SU-DHL-6 (cell line): ENCODE results near the gene SPOCD1.
A peak's percentile ranks its signal among the peaks of the same experiment; 100 is the strongest.

Experiments used
- H2AFZ ChIP-seq: fragments of 200-600 bp; sonication (generic); 2 replicates; pipeline ENCODE4 v1.6.1; 2014; ENCODE audit warnings: low read depth, mild to moderate bottlenecking, moderate library complexity, mixed read lengths, antibody characterized with exemption, low read length; ENCODE audit not compliant: severe bottlenecking
- H3F3A ChIP-seq: fragments of 200-600 bp; shearing (Covaris generic); 2 replicates; pipeline ENCODE4 v1.6.0; 2016; ENCODE audit warnings: antibody characterized with exemption, mild to moderate bottlenecking; ENCODE audit not compliant: insufficient read depth
- H3K27ac ChIP-seq: fragments of 200-600 bp; sonication (generic); 2 replicates; pipeline ENCODE4 v1.5.1; 2016; ENCODE audit warnings: low read depth, mild to moderate bottlenecking, low read length, moderate library complexity, mixed read lengths
- H3K27me3 ChIP-seq: fragments of 200-600 bp; sonication (generic), shearing (Covaris generic); 2 replicates; pipeline ENCODE4 v1.6.0; 2014; ENCODE audit warnings: mild to moderate bottlenecking, low read length
- H3K36me3 ChIP-seq: fragments of 200-600 bp; sonication (generic); 2 replicates; pipeline ENCODE4 v1.6.1; 2014; ENCODE audit warnings: mild to moderate bottlenecking, low read length, mixed read lengths
- H3K4me2 ChIP-seq: fragments of 300-600, 200-600 bp; shearing (Covaris generic), sonication (generic); 2 replicates; pipeline ENCODE4 v1.6.0; 2014; ENCODE audit warnings: low read length, low read depth, mild to moderate bottlenecking; ENCODE audit not compliant: poor library complexity, severe bottlenecking
- H3K4me3 ChIP-seq: fragments of 200-600 bp; sonication (generic); 2 replicates; pipeline ENCODE4 v1.5.1; 2014; ENCODE audit warnings: antibody characterized with exemption, low read length, mild to moderate bottlenecking, mixed read lengths; ENCODE audit not compliant: insufficient read depth, poor library complexity, severe bottlenecking
- H3K79me2 ChIP-seq: fragments of 200-600 bp; sonication (generic); 2 replicates; pipeline ENCODE4 v1.6.1; 2014; ENCODE audit warnings: mild to moderate bottlenecking, low read length, moderate library complexity; ENCODE audit not compliant: insufficient read depth
- H3K9ac ChIP-seq: fragments of 200-600 bp; sonication (generic); 2 replicates; pipeline ENCODE4 v1.7.0; 2014; ENCODE audit warnings: mild to moderate bottlenecking, low read length
- H3K9me2 ChIP-seq: fragments of 200-600 bp; sonication (generic); replicated peaks from 2 replicates; pipeline ENCODE4 v1.6.1; 2014; ENCODE audit warnings: low read length; ENCODE audit not compliant: insufficient read depth
- H3K9me3 ChIP-seq: fragments of 200-600 bp; sonication (generic); 2 replicates; pipeline ENCODE4 v1.6.1; 2014; ENCODE audit warnings: low read length, mixed read lengths; ENCODE audit not compliant: insufficient read depth
- H4K20me1 ChIP-seq: fragments of 200-600 bp; sonication (generic); 2 replicates; pipeline ENCODE4 v1.6.1; 2014; ENCODE audit warnings: low read depth, mild to moderate bottlenecking, antibody characterized with exemption, low read length, moderate library complexity, mixed read lengths
- EZH2phosphoT487 ChIP-seq: fragments of 200-600 bp; sonication (generic), shearing (Covaris generic); conservative IDR thresholded peaks from 2 replicates; pipeline ENCODE4 v1.6.1; 2018; ENCODE audit warnings: mild to moderate bottlenecking, antibody characterized with exemption, low read length, moderate library complexity, mixed read lengths
- TF ChIP-seq, protein P1 (sequence below): fragments of 200-600 bp; sonication (generic); IDR thresholded peaks from one replicate; pipeline ENCODE4 v1.5.1; 2017; ENCODE audit warnings: antibody characterized with exemption, mild to moderate bottlenecking, low read length, moderate library complexity; ENCODE audit not compliant: insufficient read depth, poor library complexity, severe bottlenecking

The SPOCD1 gene

DNA sequence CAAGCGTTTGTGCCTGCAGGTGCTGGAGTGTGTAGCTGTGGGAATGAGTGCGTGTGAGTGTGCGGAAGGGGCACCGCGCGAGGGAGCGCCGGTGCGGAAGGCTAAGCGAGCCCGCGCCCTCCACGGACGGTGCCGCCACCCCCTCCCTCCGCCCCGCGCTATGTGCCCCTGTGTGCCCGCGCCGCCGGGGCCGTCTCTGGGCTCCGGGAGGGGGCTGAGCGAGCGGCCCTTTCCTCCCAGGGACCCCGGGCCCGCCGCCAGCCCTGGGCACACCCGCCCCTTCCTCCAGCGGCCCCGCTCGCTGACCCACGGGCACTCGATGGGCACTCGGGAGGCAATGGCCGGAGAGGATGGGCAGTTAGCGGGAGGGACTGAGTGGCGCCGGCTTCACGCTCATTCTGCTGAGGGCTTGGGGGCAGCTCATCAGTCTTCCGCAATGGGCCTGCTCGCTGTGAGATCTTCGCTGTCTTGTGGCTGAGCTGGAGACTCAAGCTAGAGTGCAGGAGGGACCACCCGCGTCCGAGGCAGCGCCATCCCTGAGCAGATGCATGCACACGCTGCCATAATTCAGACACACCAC is 43.1 kb downstream of the SPOCD1 start:
- Histone ChIP-seq H3K9me2 (no peaks in the 10 kb centered on the region), H3K4me2 (no peak overlapping the region), H3K27ac (no peak overlapping the region), H3K4me3 (no peak overlapping the region), H3K9ac (no peak overlapping the region), H2AFZ (no peak overlapping the region), H3F3A (no peaks in the 10 kb centered on the region), H3K27me3 (no peaks in the 10 kb centered on the region), H4K20me1 (no peaks in the 10 kb centered on the region), H3K9me3 (no peaks in the 10 kb centered on the region), H3K79me2 (no peaks in the 10 kb centered on the region), H3K36me3 (no peaks in the 10 kb centered on the region)
- no peak; the same call in 1 of the 2 replicates for TF ChIP-seq EZH2phosphoT487
- TF ChIP-seq, protein P1, sequence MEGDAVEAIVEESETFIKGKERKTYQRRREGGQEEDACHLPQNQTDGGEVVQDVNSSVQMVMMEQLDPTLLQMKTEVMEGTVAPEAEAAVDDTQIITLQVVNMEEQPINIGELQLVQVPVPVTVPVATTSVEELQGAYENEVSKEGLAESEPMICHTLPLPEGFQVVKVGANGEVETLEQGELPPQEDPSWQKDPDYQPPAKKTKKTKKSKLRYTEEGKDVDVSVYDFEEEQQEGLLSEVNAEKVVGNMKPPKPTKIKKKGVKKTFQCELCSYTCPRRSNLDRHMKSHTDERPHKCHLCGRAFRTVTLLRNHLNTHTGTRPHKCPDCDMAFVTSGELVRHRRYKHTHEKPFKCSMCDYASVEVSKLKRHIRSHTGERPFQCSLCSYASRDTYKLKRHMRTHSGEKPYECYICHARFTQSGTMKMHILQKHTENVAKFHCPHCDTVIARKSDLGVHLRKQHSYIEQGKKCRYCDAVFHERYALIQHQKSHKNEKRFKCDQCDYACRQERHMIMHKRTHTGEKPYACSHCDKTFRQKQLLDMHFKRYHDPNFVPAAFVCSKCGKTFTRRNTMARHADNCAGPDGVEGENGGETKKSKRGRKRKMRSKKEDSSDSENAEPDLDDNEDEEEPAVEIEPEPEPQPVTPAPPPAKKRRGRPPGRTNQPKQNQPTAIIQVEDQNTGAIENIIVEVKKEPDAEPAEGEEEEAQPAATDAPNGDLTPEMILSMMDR, result no peak

DNA sequence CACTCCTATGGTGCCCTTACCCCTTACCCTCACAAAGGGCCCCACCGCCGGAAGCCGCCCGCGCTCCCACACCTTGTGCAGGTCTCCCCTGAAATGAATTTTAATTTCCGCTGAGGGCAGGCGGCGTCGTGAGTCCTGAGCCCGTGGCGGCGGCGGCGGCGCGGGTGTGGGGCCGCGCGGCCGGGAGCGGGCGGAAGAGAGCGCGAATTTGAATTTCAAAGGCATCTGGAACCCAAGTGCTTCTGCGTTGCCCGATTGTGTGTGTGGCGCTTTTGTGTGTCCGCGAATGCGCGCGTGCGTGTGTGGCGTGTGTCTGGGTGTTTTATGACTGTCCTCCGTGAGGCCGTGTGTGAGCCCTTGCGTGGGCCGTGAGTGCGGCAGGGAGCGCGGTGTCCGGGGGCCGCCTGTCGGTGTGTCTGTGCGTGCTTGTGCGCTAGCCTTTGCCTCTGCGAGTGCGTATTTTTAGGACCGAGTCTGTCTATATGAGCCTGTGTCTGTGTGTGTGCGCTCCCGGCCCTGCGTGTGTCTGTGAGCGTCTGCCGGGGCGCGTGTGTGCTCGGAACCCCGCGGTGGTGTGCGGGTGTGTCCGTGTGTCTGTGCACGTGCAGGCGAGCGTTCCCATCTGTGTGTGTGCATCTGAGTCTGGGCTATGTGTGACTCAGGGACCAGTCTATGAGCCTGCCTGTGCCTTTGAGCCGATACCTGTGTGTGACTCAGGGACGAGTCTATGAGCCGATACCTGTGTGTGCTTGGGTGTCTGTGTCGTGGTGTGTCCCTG is 43.7 kb downstream of the SPOCD1 start:
- H3K4me2 ChIP-seq, result no peak overlapping the region
- H2AFZ ChIP-seq, result no peak overlapping the region
- no peak overlapping the region for H3K27ac ChIP-seq
- no peaks in the 10 kb centered on the region for H3K27me3 ChIP-seq
- H3K4me3 ChIP-seq, result no peak overlapping the region
- H3K79me2 ChIP-seq, result no peaks in the 10 kb centered on the region
- TF ChIP-seq, protein P1, result no peak
- TF ChIP-seq EZH2phosphoT487, result peak; percentile 87
- no peaks in the 10 kb centered on the region for H3K9me3 ChIP-seq
- no peak overlapping the region for H3K9ac ChIP-seq
- no peaks in the 10 kb centered on the region for H3K9me2 ChIP-seq
- H4K20me1 ChIP-seq, result no peaks in the 10 kb centered on the region
- H3F3A ChIP-seq, result no peaks in the 10 kb centered on the region
- no peaks in the 10 kb centered on the region for H3K36me3 ChIP-seq

DNA sequence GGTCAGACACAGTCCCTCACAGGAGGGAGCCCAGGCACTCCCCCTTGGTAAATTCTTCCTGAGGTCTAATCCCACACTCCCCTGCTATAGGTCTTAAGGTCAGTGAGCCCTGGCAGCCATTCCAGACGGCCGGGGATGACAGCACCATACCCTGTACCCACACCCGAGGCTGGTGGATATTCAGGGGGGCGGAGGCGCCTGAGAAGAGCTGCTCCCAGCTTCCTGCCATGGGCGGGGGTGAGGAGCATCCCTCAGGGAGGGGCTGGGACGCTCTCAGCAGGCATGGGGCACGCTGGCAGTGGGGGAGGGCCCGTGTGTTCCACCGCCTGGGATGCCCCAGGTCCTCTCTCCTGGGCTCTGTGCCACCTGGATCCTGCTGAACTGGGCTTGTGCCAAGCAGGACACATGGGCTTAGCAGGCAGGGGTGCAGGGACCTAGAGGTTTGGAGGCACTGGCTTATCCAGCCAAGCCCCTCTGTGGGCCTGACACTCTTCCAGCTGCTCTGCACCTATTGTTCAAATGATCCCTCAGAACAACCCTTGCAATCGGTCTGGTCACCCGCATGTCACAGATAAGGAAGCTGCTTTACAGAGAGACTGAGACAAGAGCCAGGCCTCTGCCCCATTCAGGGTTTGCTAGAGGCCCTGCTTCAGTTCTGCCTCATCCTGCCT is 46.0 kb downstream of the SPOCD1 start:
- Histone ChIP-seq H3K27me3 (no peaks in the 10 kb centered on the region), H3K27ac (no peak overlapping the region), H3K9me3 (no peaks in the 10 kb centered on the region), H3K79me2 (no peaks in the 10 kb centered on the region), H3K4me3 (no peak overlapping the region), H3F3A (peaks cover 2% of the 10 kb centered on the region), H3K36me3 (no peaks in the 10 kb centered on the region), H2AFZ (no peak overlapping the region), H3K4me2 (no peak overlapping the region), H3K9me2 (no peaks in the 10 kb centered on the region), H3K9ac (no peak overlapping the region), H4K20me1 (no peaks in the 10 kb centered on the region)
- TF ChIP-seq EZH2phosphoT487, result no peak
- TF ChIP-seq, protein P1, result no peak
